DND-41 (cell line): Measurements from ENCODE around the gene IRF4.

Experiments used
- CTCF ChIP-seq: IDR thresholded peaks from 2 replicates; pipeline ENCODE4 v1.5.1; 2012; ENCODE audit warnings: borderline replicate concordance, low read length, moderate library complexity, mild to moderate bottlenecking; ENCODE audit not compliant: poor library complexity, severe bottlenecking; ENCODE audit errors: extremely low read depth
- EZH2 ChIP-seq: IDR thresholded peaks from 3 replicates; pipeline ENCODE4 v1.6.1; 2012; ENCODE audit warnings: borderline replicate concordance, low read depth, mild to moderate bottlenecking, moderate library complexity, low read length, inconsistent platforms; ENCODE audit not compliant: severe bottlenecking

- TF ChIP-seq CTCF (no peak), EZH2 (no peak)
Measured at GRCh38 chr6:455835-456234, 64.3 kb downstream of the IRF4 start.
